ENCODE measurements around the gene DCTN2.

The DCTN2 gene

GRCh38 chr12:57549203-57549908 is 2.4 kb upstream of the DCTN2 start:
- DNase-seq, result no peak

- no peak for DNase-seq
These were observed 1.5 kb upstream of the DCTN2 start for GRCh38 chr12:57548488-57548887.

- no peak for DNase-seq
These were observed 972 bp upstream of the DCTN2 start for GRCh38 chr12:57548013-57548315.

GRCh38 chr12:57547288-57548012 is 458 bp upstream of the DCTN2 start:
- no peak for DNase-seq

GRCh38 chr12:57545809-57546437 is 1.1 kb downstream of the DCTN2 start:
- DNase-seq, result no peak

GRCh38 chr12:57543581-57543980 is 3.4 kb downstream of the DCTN2 start:
- no peak for DNase-seq

- no peak for DNase-seq
These were observed 5.3 kb downstream of the DCTN2 start for GRCh38 chr12:57541717-57542116.

GRCh38 chr12:57541001-57541400 is 6.0 kb downstream of the DCTN2 start:
- no peak for DNase-seq

- no peak for DNase-seq
These were observed 7.7 kb downstream of the DCTN2 start for GRCh38 chr12:57539134-57539768.

- DNase-seq, result no peak
These were observed 10.4 kb downstream of the DCTN2 start for GRCh38 chr12:57536597-57536942.

GRCh38 chr12:57535764-57536596 is 11.0 kb downstream of the DCTN2 start:
- no peak for DNase-seq

- DNase-seq, result no peak
These were observed 11.9 kb downstream of the DCTN2 start for GRCh38 chr12:57534991-57535543.

GRCh38 chr12:57534250-57534649 is 12.7 kb downstream of the DCTN2 start:
- DNase-seq, result no peak

- no peak for DNase-seq
These were observed 13.9 kb downstream of the DCTN2 start for GRCh38 chr12:57533108-57533507.

- DNase-seq, result no peak
These were observed 15.2 kb downstream of the DCTN2 start for GRCh38 chr12:57531836-57532235.

- no peak for DNase-seq
These were observed 16.4 kb downstream of the DCTN2 start for GRCh38 chr12:57530396-57531142.

- no peak for DNase-seq
These were observed 17.2 kb downstream of the DCTN2 start for GRCh38 chr12:57529831-57530230.

GRCh38 chr12:57528831-57529555 is 18.0 kb downstream of the DCTN2 start:
- no peak for DNase-seq

- DNase-seq, result no peak
These were observed 18.8 kb downstream of the DCTN2 start for GRCh38 chr12:57528176-57528575.

- no peak for DNase-seq
These were observed 19.8 kb downstream of the DCTN2 start for GRCh38 chr12:57527184-57527583.

GRCh38 chr12:57526477-57527126 is 20.4 kb downstream of the DCTN2 start:
- DNase-seq, result no peak

Data from CD4-positive, alpha-beta T cell treated with Interleukin-15 for 1 hour (primary cell).